Pancreas (tissue), 10 donors: ENCODE measurements around the gene ZNF644. TPM values are rescaled to one million over a fixed set of nuclear protein-coding genes. Genes with fewer than 3 reads are reported as not detected.
"Not testable (repeated sequence)": the region's sequence is repeated elsewhere in the genome, so short reads cannot be mapped to it uniquely, and the experiment has no call there.

ENCODE experiments used
- ATAC-seq, 4 donors: fragments of 200-7000 bp; cut with Tn5 transposase; one replicate each; pipeline versions ENCODE4 v1.8.0 to v1.9.1; 2020; ENCODE audit warnings: mild to moderate bottlenecking in 4 of 4, moderate library complexity in 4 of 4
- DNase-seq, 6 donors: peaks; one replicate each; pipeline ENCODE4 v3.0.0-alpha.2; 2020
- FAIRE-seq: peaks from 2 replicates; lab custom pipeline; 2012; peaks lifted over from hg19 to GRCh38; lab: Jason Lieb, UNC
- H3K27ac ChIP-seq, 4 donors: fragments of 200-600 bp; sonication (generic); 1 replicate in 3 of 4; 2 replicates in 1 of 4; pipeline versions ENCODE4 v1.5.0 to v1.8.0; 2020
- H3K27me3 ChIP-seq, 4 donors: fragments of 200-600 bp; one replicate each; pipeline ENCODE4 v1.8.0; 2021
- H3K36me3 ChIP-seq, 3 donors: fragments of 200-600 bp; sonication (generic) in 1 of 3; one replicate each; pipeline versions ENCODE4 v1.5.0 to v1.8.0; 2020 to 2021
- H3K4me1 ChIP-seq, 3 donors: fragments of 200-600 bp; one replicate each; pipeline ENCODE4 v1.8.0; 2021
- H3K4me3 ChIP-seq, 4 donors: fragments of 200-600 bp; sonication (generic) in 2 of 4; one replicate each; pipeline versions ENCODE4 v1.5.0 to v1.8.0; 2020 to 2021
- H3K9me3 ChIP-seq, 4 donors: fragments of 200-600 bp; one replicate each; pipeline ENCODE4 v1.8.0; 2021
- WGBS, 2 donors: extraction: QIAGEN DNeasy Blood & Tissue Kit; methylation state at CpG; one replicate each; pipeline ENCODE4 v1.1.7; 2013; 5-methylcytosine and 5-hydroxymethylcytosine counted together
- intact Hi-C, 3 donors: fragments of 100-400 bp; cut with DNase I; formaldehyde crosslinking; loops; one replicate each; pipeline versions ENCODE4 v1.11.1 to v1.14.2; 2022
- polyA plus RNA-seq, 2 donors: library from polyadenylated mRNA; stranded (reverse); fragments of 200-250 nt; gene quantifications; one replicate each; pipeline ENCODE4 v1.2.3, GENCODE V29; 2013
- total RNA-seq, 6 donors: library from RNA; stranded (reverse); fragmentation: NEBNext Ultra II Directional in 4 of 6; extraction: Animal tissue kit (Norgen Biotek cat#: 25700) in 4 of 6; gene quantifications; one replicate each; pipeline versions ENCODE4 v1.2.1 to v1.2.4, GENCODE V29; 2021 to 2023
- TF ChIP-seq, protein P1 (sequence below), 4 donors: fragments of 200-600 bp; sonication (generic) in 3 of 4; IDR thresholded peaks; one replicate each; pipeline versions ENCODE4 v1.5.0 to v1.8.0; 2021; ENCODE audit warnings: antibody characterized with exemption in 4 of 4
- donor health status: healthy with polysubstance abuse.
- donor health status: DM: no; HTN: no; CAD: no; lungs with moderate emphysema.
- donor health status: DM: no; HTN: no; CAD: no.
- donor health status: control.
- donor health status: control.
- donor health status: Bipolar disorder and iron deficiency.
- donor health status: DM: yes; HTN: yes; CAD: no.
- donor health status: DM: no; HTN: no; CAD: no.
- donor health status: DM: no; HTN: no; CAD: no.
- donor health status: DM: yes; HTN: yes; CAD: no.

ZNF644 gene
- total and polyA plus RNA-seq, 8 donors = 10.0 to 33.6 (median 21.8) TPM

- H3K4me3 ChIP-seq, H3K36me3 ChIP-seq, H3K27ac ChIP-seq, H3K4me1 ChIP-seq, FAIRE-seq, H3K27me3 ChIP-seq, ATAC-seq, H3K9me3 ChIP-seq, intact Hi-C loops: not testable (repeated sequence)
- DNase-seq = peak in 1 of 6 donors; percentile 43
- 97 to 99% methylated on average over 11 to 25 of the region's 28 CpGs for WGBS, 2 donors
Measured at GRCh38 chr1:90891756-90892155, 130.1 kb downstream of the ZNF644 start.

GRCh38 chr1:90882221-90882620 is 139.6 kb downstream of the ZNF644 start:
- FAIRE-seq (no peak), ATAC-seq (no peak), DNase-seq (no peak)
- WGBS, 2 donors = 43 to 53% methylated on average over 3 of the region's 3 CpGs
- H3K4me1 ChIP-seq = no peaks in the 10 kb centered on the region
- no peaks in the 10 kb centered on the region for H3K27me3 ChIP-seq
- no peak overlapping the region for H3K4me3 ChIP-seq
- intact Hi-C loops = no loop called here
- no peaks in the 10 kb centered on the region for H3K9me3 ChIP-seq
- H3K27ac ChIP-seq = no peak overlapping the region
- H3K36me3 ChIP-seq = no peaks in the 10 kb centered on the region
- TF ChIP-seq, protein P1, sequence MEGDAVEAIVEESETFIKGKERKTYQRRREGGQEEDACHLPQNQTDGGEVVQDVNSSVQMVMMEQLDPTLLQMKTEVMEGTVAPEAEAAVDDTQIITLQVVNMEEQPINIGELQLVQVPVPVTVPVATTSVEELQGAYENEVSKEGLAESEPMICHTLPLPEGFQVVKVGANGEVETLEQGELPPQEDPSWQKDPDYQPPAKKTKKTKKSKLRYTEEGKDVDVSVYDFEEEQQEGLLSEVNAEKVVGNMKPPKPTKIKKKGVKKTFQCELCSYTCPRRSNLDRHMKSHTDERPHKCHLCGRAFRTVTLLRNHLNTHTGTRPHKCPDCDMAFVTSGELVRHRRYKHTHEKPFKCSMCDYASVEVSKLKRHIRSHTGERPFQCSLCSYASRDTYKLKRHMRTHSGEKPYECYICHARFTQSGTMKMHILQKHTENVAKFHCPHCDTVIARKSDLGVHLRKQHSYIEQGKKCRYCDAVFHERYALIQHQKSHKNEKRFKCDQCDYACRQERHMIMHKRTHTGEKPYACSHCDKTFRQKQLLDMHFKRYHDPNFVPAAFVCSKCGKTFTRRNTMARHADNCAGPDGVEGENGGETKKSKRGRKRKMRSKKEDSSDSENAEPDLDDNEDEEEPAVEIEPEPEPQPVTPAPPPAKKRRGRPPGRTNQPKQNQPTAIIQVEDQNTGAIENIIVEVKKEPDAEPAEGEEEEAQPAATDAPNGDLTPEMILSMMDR (IDR thresholded peaks at IDR 0.05) = no peak

DNA sequence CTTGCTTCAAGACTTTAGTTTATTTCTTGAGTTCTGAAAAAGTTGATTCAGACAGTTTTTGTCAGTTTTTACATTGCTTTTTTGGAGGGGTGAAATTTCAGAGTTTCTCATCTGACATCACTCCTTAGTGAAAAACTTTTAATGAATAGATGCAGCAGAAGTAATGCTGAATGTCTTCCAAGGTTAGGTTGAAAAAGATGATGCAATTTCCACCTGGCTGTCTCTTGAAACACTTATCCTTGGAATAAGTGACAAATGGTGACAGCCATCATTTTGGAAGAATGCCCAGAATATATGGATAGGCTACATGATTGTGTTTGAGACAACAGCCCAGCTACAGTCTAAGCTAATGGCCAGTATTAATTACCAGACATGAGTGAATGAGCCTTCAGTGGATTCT is 140.8 kb downstream of the ZNF644 start:
- no peaks in the 10 kb centered on the region for H3K36me3 ChIP-seq
- TF ChIP-seq, protein P1 (IDR thresholded peaks at IDR 0.05) = no peak

DNA sequence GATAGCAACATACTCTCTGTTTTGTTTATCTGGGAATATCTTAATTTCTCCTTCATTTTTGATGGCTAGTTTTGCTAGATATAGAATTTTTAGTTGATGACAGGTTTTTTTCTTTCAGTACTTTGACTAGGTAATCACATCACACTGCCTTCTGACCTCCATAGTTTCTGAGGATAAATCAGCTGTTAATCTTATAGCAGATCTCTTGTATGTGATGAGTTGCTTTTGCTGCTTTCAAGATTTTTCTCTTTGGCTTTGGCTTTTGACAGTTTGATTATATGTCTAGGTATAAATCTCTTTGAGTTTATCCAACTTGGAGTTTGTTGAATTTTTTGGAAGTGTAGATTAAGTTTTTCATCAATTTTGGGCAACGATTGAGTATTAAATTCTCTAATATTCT is 142.6 kb downstream of the ZNF644 start:
- DNase-seq = no peak
- H3K9me3 ChIP-seq = no peaks in the 10 kb centered on the region
- TF ChIP-seq, protein P1 (IDR thresholded peaks at IDR 0.05) = no peak
- H3K36me3 ChIP-seq = no peaks in the 10 kb centered on the region
- H3K27ac ChIP-seq = no peak overlapping the region
- ATAC-seq = no peak
- H3K4me1 ChIP-seq = no peaks in the 10 kb centered on the region
- 83 to 94% methylated on average over 1 of the region's 1 CpG for WGBS, 2 donors
- no peak for FAIRE-seq
- intact Hi-C loops = no loop called here
- no peaks in the 10 kb centered on the region for H3K27me3 ChIP-seq
- no peak overlapping the region for H3K4me3 ChIP-seq

More for the DNA sequence above, 140.8 kb downstream of the ZNF644 start:
- intact Hi-C loops = no loop called here
- Histone ChIP-seq H3K4me3 (no peak overlapping the region), H3K27ac (no peak overlapping the region), H3K4me1 (no peaks in the 10 kb centered on the region), H3K27me3 (no peaks in the 10 kb centered on the region), H3K9me3 (no peaks in the 10 kb centered on the region)
- no peak for FAIRE-seq
- DNase-seq = no peak
- no peak for ATAC-seq

DNA sequence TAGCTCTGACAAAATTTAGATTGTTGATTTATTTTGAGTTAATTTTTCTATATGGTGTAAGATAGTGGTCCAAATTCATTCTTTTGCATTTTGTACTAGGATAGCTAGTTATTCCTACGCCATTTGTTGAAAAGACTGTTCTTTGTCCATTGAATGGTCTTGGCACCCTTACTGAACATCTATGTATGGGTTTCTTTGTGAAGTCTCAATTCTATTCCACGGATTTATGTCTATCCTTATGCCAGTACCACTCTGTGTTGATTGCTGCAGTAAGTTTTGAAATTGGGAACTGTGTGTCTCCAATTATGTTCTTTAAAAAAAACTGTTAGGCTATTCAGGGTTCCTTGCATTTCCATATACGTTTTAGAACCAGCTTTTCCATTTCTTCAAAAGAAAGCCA is 145.7 kb downstream of the ZNF644 start:
- Histone ChIP-seq H3K27ac (no peak overlapping the region), H3K4me1 (no peaks in the 10 kb centered on the region), H3K27me3 (no peaks in the 10 kb centered on the region), H3K4me3 (no peak overlapping the region), H3K9me3 (no peaks in the 10 kb centered on the region), H3K36me3 (no peaks in the 10 kb centered on the region)
- 60 to 66% methylated on average over 3 of the region's 3 CpGs for WGBS, 2 donors
- FAIRE-seq = no peak
- no peak for ATAC-seq
- DNase-seq = no peak
- TF ChIP-seq, protein P1 (IDR thresholded peaks at IDR 0.05) = no peak
- intact Hi-C loops = no loop called here
